ENCODE measurements around the gene THADA.

The THADA gene

GRCh38 chr2:43460174-43460546 lies 135.7 kb downstream of the THADA start:
- Histone ChIP-seq H3K9ac (ENCODE audit: low read depth, low read length) (no peak overlapping the region), H2AFZ (ENCODE audit: low read depth, low read length) (no peak overlapping the region), H4K20me1 (ENCODE audit: insufficient read depth, low read length) (no peaks in the 10 kb centered on the region), H3K27ac (ENCODE audit: low read length) (no peak overlapping the region), H3K4me3 (ENCODE audit: low read depth in 1 of 2, low read length in 2 of 2) (no peak overlapping the region), H3K4me2 (ENCODE audit: insufficient read depth, low read length) (no peak overlapping the region), H3K27me3 (ENCODE audit: insufficient read depth, low read length, poor library complexity) (no peaks in the 10 kb centered on the region), H3K9me3 (ENCODE audit: insufficient read depth, low read length, severe bottlenecking) (no peaks in the 10 kb centered on the region), H3K36me3 (ENCODE audit: insufficient read depth, low read length) (no peaks in the 10 kb centered on the region; the same call in 1 of the 2 replicates), H3K4me1 (ENCODE audit: insufficient read depth, low read length) (no peaks in the 10 kb centered on the region), H3K79me2 (ENCODE audit: insufficient read depth, low read length) (no peaks in the 10 kb centered on the region)
- DNase-seq (no peak), ATAC-seq (ENCODE audit: insufficient read depth, low read depth) (no peak)
- TF ChIP-seq CTCF (IDR thresholded peaks at IDR 0.05; ENCODE audit: borderline replicate concordance, extremely low read depth, low read length, poor library complexity, severe bottlenecking) = no peak
- no peak for TF ChIP-seq EZH2 (IDR thresholded peaks at IDR 0.05; ENCODE audit: borderline replicate concordance, low read depth, low read length, severe bottlenecking)

- TF ChIP-seq EZH2 (IDR thresholded peaks at IDR 0.05; ENCODE audit: borderline replicate concordance, low read depth, low read length, severe bottlenecking) = no peak
- no peak for TF ChIP-seq CTCF (IDR thresholded peaks at IDR 0.05; ENCODE audit: borderline replicate concordance, extremely low read depth, low read length, poor library complexity, severe bottlenecking)
- no peaks in the 10 kb centered on the region for H4K20me1 ChIP-seq (ENCODE audit: insufficient read depth, low read length)
- no peaks in the 10 kb centered on the region; the same call in 1 of the 2 replicates for H3K36me3 ChIP-seq (ENCODE audit: insufficient read depth, low read length)
- no peak overlapping the region for H3K9ac ChIP-seq (ENCODE audit: low read depth, low read length)
- DNase-seq (no peak), ATAC-seq (ENCODE audit: insufficient read depth, low read depth) (no peak)
- no peak overlapping the region for H3K4me2 ChIP-seq (ENCODE audit: insufficient read depth, low read length)
- no peaks in the 10 kb centered on the region for H3K9me3 ChIP-seq (ENCODE audit: insufficient read depth, low read length, severe bottlenecking)
- H3K27me3 ChIP-seq (ENCODE audit: insufficient read depth, low read length, poor library complexity) = no peaks in the 10 kb centered on the region
- H3K4me3 ChIP-seq (ENCODE audit: low read depth in 1 of 2, low read length in 2 of 2) = no peak overlapping the region
- no peaks in the 10 kb centered on the region for H3K4me1 ChIP-seq (ENCODE audit: insufficient read depth, low read length)
- no peak overlapping the region for H3K27ac ChIP-seq (ENCODE audit: low read length)
- H3K79me2 ChIP-seq (ENCODE audit: insufficient read depth, low read length) = no peaks in the 10 kb centered on the region
- H2AFZ ChIP-seq (ENCODE audit: low read depth, low read length) = no peak overlapping the region
Observed at GRCh38 chr2:43459446-43460173, 136.2 kb downstream of the THADA start.

GRCh38 chr2:43458014-43458628 lies 137.7 kb downstream of the THADA start:
- Histone ChIP-seq H3K36me3 (ENCODE audit: insufficient read depth, low read length) (no peaks in the 10 kb centered on the region; the same call in 1 of the 2 replicates), H3K27ac (ENCODE audit: low read length) (no peak overlapping the region), H2AFZ (ENCODE audit: low read depth, low read length) (no peak overlapping the region), H3K9me3 (ENCODE audit: insufficient read depth, low read length, severe bottlenecking) (no peaks in the 10 kb centered on the region), H4K20me1 (ENCODE audit: insufficient read depth, low read length) (no peaks in the 10 kb centered on the region), H3K27me3 (ENCODE audit: insufficient read depth, low read length, poor library complexity) (no peaks in the 10 kb centered on the region), H3K4me1 (ENCODE audit: insufficient read depth, low read length) (no peaks in the 10 kb centered on the region), H3K4me3 (ENCODE audit: low read depth in 1 of 2, low read length in 2 of 2) (no peak overlapping the region), H3K9ac (ENCODE audit: low read depth, low read length) (no peak overlapping the region), H3K4me2 (ENCODE audit: insufficient read depth, low read length) (no peak overlapping the region), H3K79me2 (ENCODE audit: insufficient read depth, low read length) (no peaks in the 10 kb centered on the region)
- TF ChIP-seq EZH2 (IDR thresholded peaks at IDR 0.05; ENCODE audit: borderline replicate concordance, low read depth, low read length, severe bottlenecking) (no peak), CTCF (IDR thresholded peaks at IDR 0.05; ENCODE audit: borderline replicate concordance, extremely low read depth, low read length, poor library complexity, severe bottlenecking) (no peak)
- DNase-seq (no peak), ATAC-seq (ENCODE audit: insufficient read depth, low read depth) (no peak)
